Endothelial cell of umbilical vein (primary cell): ENCODE results near the gene UBAC1. TPM values are rescaled to one million over a fixed set of nuclear protein-coding genes. Genes with fewer than 3 reads are reported as not detected.

Experiments
- BruUV-seq: library from RNA; stranded (reverse); fragments of 400-500 nt; replicated peaks from 2 replicates; lab custom pipeline; 2021; lab: Mats Ljungman, UMichigan
- CTCF ChIA-PET: fragments of 300-600, 350-600 bp; sonication (Branson Sonifier 250); formaldehyde crosslinking; loops from one replicate; lab custom pipeline; 2021; ENCODE audit warnings: antibody characterized with exemption, inconsistent platforms; lab: Charles Lee
- POLR2A ChIA-PET: fragments of 300-600, 350-600 bp; sonication (Branson Sonifier 250); formaldehyde crosslinking; loops from one replicate; lab custom pipeline; 2021; ENCODE audit warnings: antibody characterized with exemption, inconsistent platforms; lab: Charles Lee
- DNase-seq: peaks from one replicate; pipeline ENCODE4 v3.0.0-alpha.2; 2011; ENCODE audit warnings: low read depth, low spot score
- FAIRE-seq: peaks from 2 replicates; lab custom pipeline; 2011; peaks lifted over from hg19 to GRCh38; lab: Jason Lieb, UNC
- H2AFZ ChIP-seq: 2 replicates; pipeline ENCODE4 v1.6.0; 2012; ENCODE audit warnings: low read depth, low read length, control low read depth, inconsistent platforms
- H3K27ac ChIP-seq: 2 replicates; pipeline ENCODE4 v1.5.1; 2011; ENCODE audit warnings: low read depth, mild to moderate bottlenecking, control low read depth, low read length, moderate library complexity; ENCODE audit not compliant: insufficient read depth
- H3K27me3 ChIP-seq, 2 experiments: 2 replicates each; pipeline versions ENCODE4 v1.6.0 to v1.6.1; 2011; ENCODE audit warnings: low read length in 2 of 2, mixed read lengths in 1 of 2; ENCODE audit not compliant: control insufficient read depth in 2 of 2, insufficient read depth in 2 of 2
- H3K36me3 ChIP-seq, 2 experiments: 2 replicates in 1 of 2; 3 replicates in 1 of 2; pipeline ENCODE4 v1.5.1; 2011; ENCODE audit warnings: low read length in 2 of 2, mild to moderate bottlenecking in 1 of 2, moderate library complexity in 1 of 2; ENCODE audit not compliant: control insufficient read depth in 2 of 2, insufficient read depth in 2 of 2; ENCODE audit errors: extremely low read depth in 1 of 2
- H3K4me1 ChIP-seq: 3 replicates; pipeline ENCODE4 v1.5.1; 2011; ENCODE audit warnings: mild to moderate bottlenecking, low read length; ENCODE audit not compliant: control insufficient read depth, insufficient read depth; ENCODE audit errors: extremely low read depth
- H3K4me2 ChIP-seq: 2 replicates; pipeline ENCODE4 v1.6.1; 2011; ENCODE audit warnings: low read length, control low read depth, mixed read lengths; ENCODE audit not compliant: insufficient read depth
- H3K4me3 ChIP-seq, 3 experiments: fragments of 200-600 bp in 1 of 3; sonication (generic), shearing (Covaris generic) in 1 of 3; replicated peaks in 1 of 3; 2 replicates each; pipeline ENCODE4 v1.5.1; 2011 to 2016; ENCODE audit warnings: control low read depth in 3 of 3, low read length in 3 of 3, mild to moderate bottlenecking in 2 of 3, inconsistent platforms in 1 of 3, low read depth in 1 of 3, moderate library complexity in 1 of 3; ENCODE audit not compliant: insufficient read depth in 1 of 3
- H3K79me2 ChIP-seq: 2 replicates; pipeline ENCODE4 v1.6.0; 2012; ENCODE audit warnings: low read length, inconsistent platforms; ENCODE audit not compliant: control insufficient read depth, insufficient read depth
- H3K9ac ChIP-seq: replicated peaks from 2 replicates; pipeline ENCODE3; 2011; ENCODE audit warnings: low read length, control low read depth; ENCODE audit not compliant: insufficient read depth; ENCODE audit errors: extremely low read depth
- H3K9me1 ChIP-seq: replicated peaks from 3 replicates; pipeline ENCODE4 v1.6.0; 2011; ENCODE audit warnings: mild to moderate bottlenecking, low read length; ENCODE audit not compliant: control insufficient read depth, insufficient read depth; ENCODE audit errors: extremely low read depth
- H3K9me3 ChIP-seq: replicated peaks from 2 replicates; pipeline ENCODE4 v1.5.1; 2012; ENCODE audit warnings: low read length, inconsistent platforms; ENCODE audit not compliant: control insufficient read depth, insufficient read depth
- H4K20me1 ChIP-seq: replicated peaks from 2 replicates; pipeline ENCODE3; 2011; ENCODE audit warnings: mild to moderate bottlenecking, low read length; ENCODE audit not compliant: control insufficient read depth, insufficient read depth; ENCODE audit errors: extremely low read depth
- EZH2 ChIP-seq: IDR thresholded peaks from 2 replicates; pipeline ENCODE4 v1.6.1; 2012; ENCODE audit warnings: borderline replicate concordance, low read depth, mild to moderate bottlenecking, moderate library complexity, low read length, inconsistent platforms; ENCODE audit not compliant: severe bottlenecking
- FOS ChIP-seq: IDR thresholded peaks from 2 replicates; pipeline ENCODE4 v1.6.1; 2011; ENCODE audit warnings: mild to moderate bottlenecking, low read length, moderate library complexity, borderline replicate concordance; ENCODE audit not compliant: insufficient read depth
- GATA2 ChIP-seq: IDR thresholded peaks from 2 replicates; pipeline ENCODE4 v1.7.0; 2011; ENCODE audit warnings: low read depth, mild to moderate bottlenecking, moderate library complexity, mixed read lengths, low read length; ENCODE audit not compliant: insufficient read length, insufficient read depth
- JUN ChIP-seq: IDR thresholded peaks from 2 replicates; pipeline ENCODE4 v1.6.1; 2011; ENCODE audit warnings: borderline replicate concordance, low read depth; ENCODE audit not compliant: insufficient read length, insufficient read depth
- MYC ChIP-seq: IDR thresholded peaks from one replicate; pipeline ENCODE4 v1.6.1; 2011; ENCODE audit warnings: mild to moderate bottlenecking, low read depth, low read length
- POLR2A ChIP-seq: IDR thresholded peaks from 2 replicates; pipeline ENCODE4 v1.6.1; 2012; ENCODE audit warnings: low read depth, mild to moderate bottlenecking, control low read depth, low read length
- POLR2AphosphoS5 ChIP-seq: IDR thresholded peaks from 2 replicates; pipeline ENCODE4 v1.6.1; 2012; ENCODE audit warnings: low read depth, mild to moderate bottlenecking, control low read depth, low read length, moderate library complexity; ENCODE audit not compliant: insufficient read depth
- dilution Hi-C: fragments of 300-500 bp; cut with MboI; formaldehyde crosslinking; loops from one replicate; pipeline ENCODE4 v1.15.0; 2019; ENCODE audit warnings: low sequenced_read_pairs; ENCODE audit not compliant: extremely low pct_ligation_motif_present
- intact Hi-C: fragments of 100-400 bp; cut with micrococcal nuclease; formaldehyde crosslinking; loops from one replicate; pipeline ENCODE4 v1.10.0; 2022
- polyA plus RNA-seq, 4 experiments: library from polyadenylated mRNA; depleted of rRNA in 3 of 4; stranded (reverse) in 3 of 4; unstranded in 1 of 4; fragments of >200 nt; gene quantifications; 2 replicates each; pipeline versions ENCODE4 v1.2.1 to v1.2.3, GENCODE V29; 2011 to 2012; ENCODE audit warnings: missing spikeins in 1 of 4
- total RNA-seq: library from RNA; stranded (reverse); gene quantifications from 2 replicates; pipeline ENCODE4 v1.2.3, GENCODE V29; 2021
- TF ChIP-seq, protein P1 (sequence below), 2 donors: IDR thresholded peaks; 1 replicate in 1 of 2; 2 replicates in 1 of 2; pipeline ENCODE4 v1.5.1; 2011; ENCODE audit warnings: low read length in 2 of 2, mild to moderate bottlenecking in 2 of 2, moderate library complexity in 2 of 2, control low read depth in 1 of 2, inconsistent platforms in 1 of 2, low read depth in 1 of 2; ENCODE audit not compliant: insufficient read depth in 1 of 2; ENCODE audit errors: extremely low read depth in 1 of 2
- TF ChIP-seq, protein P2 (sequence below): IDR thresholded peaks from 2 replicates; pipeline ENCODE4 v1.6.1; 2011; ENCODE audit not compliant: insufficient read depth, insufficient read length

The UBAC1 gene
- total and polyA plus RNA-seq, 2 donors (not counting 3 experiments of a cell fraction or from before 2014, with no cell fraction given), result 39.5 to 56.7 TPM

- Histone ChIP-seq H3K4me2 (no peak overlapping the region), H3K4me3 (no peak overlapping the region), H3K9me3 (no peaks in the 10 kb centered on the region), H3K27me3 (no peaks in the 10 kb centered on the region), H2AFZ (no peak overlapping the region), H3K36me3 (no peaks in the 10 kb centered on the region), H4K20me1 (no peaks in the 10 kb centered on the region), H3K79me2 (no peaks in the 10 kb centered on the region), H3K9ac (no peak overlapping the region), H3K4me1 (no peaks in the 10 kb centered on the region), H3K27ac (no peak overlapping the region), H3K9me1 (no peaks in the 10 kb centered on the region)
- no peak for TF ChIP-seq GATA2
- TF ChIP-seq MYC, result no peak
- TF ChIP-seq, protein P1, sequence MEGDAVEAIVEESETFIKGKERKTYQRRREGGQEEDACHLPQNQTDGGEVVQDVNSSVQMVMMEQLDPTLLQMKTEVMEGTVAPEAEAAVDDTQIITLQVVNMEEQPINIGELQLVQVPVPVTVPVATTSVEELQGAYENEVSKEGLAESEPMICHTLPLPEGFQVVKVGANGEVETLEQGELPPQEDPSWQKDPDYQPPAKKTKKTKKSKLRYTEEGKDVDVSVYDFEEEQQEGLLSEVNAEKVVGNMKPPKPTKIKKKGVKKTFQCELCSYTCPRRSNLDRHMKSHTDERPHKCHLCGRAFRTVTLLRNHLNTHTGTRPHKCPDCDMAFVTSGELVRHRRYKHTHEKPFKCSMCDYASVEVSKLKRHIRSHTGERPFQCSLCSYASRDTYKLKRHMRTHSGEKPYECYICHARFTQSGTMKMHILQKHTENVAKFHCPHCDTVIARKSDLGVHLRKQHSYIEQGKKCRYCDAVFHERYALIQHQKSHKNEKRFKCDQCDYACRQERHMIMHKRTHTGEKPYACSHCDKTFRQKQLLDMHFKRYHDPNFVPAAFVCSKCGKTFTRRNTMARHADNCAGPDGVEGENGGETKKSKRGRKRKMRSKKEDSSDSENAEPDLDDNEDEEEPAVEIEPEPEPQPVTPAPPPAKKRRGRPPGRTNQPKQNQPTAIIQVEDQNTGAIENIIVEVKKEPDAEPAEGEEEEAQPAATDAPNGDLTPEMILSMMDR (IDR thresholded peaks at IDR 0.05; ENCODE audit: extremely low read depth in 1 of 2, insufficient read depth in 1 of 2, low read depth in 1 of 2, low read length in 2 of 2), result no peak
- TF ChIP-seq JUN, result no peak
- TF ChIP-seq, protein P2, sequence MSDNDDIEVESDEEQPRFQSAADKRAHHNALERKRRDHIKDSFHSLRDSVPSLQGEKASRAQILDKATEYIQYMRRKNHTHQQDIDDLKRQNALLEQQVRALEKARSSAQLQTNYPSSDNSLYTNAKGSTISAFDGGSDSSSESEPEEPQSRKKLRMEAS, result no peak
- TF ChIP-seq POLR2A, result no peak
- no peak for TF ChIP-seq FOS
- TF ChIP-seq POLR2AphosphoS5, result no peak
- no peak for TF ChIP-seq EZH2
- FAIRE-seq (no peak), DNase-seq (no peak)
- POLR2A ChIA-PET, result no interaction called here
- CTCF ChIA-PET, result interaction anchor here (1.0 to 1.9 kb wide), 3 partner anchors 16 to 138 kb away, joined by 3 to 6 read pairs (median 5); no protein-coding TSS in a partner anchor
- dilution Hi-C loops (no loop called here), intact Hi-C loops (no loop called here)
- BruUV-seq, result no TSS peak
These were observed 23.0 kb upstream of the UBAC1 start for GRCh38 chr9:135984072-135984710.
